Spleen (tissue), 11 donors: ENCODE data around the gene PIGU. TPM values are rescaled to one million over a fixed set of nuclear protein-coding genes. Genes with fewer than 3 reads are reported as not detected.
"Not testable (repeated sequence)": the region's sequence is repeated elsewhere in the genome, so short reads cannot be mapped to it uniquely, and the experiment has no call there.

Source experiments
- DNase-seq: peaks from one replicate; pipeline ENCODE4 v3.0.0-alpha.2; 2020
- H3K27ac ChIP-seq, 8 donors: fragments of 200-600 bp; sonication (generic) in 7 of 8; 1 replicate in 4 of 8; 2 replicates in 4 of 8; pipeline versions ENCODE4 v1.5.0 to v1.8.0; 2016 to 2021; ENCODE audit warnings: inconsistent platforms in 4 of 8, mild to moderate bottlenecking in 4 of 8, moderate library complexity in 1 of 8
- H3K27me3 ChIP-seq, 7 donors: fragments of 200-600 bp; sonication (generic) in 6 of 7; replicated peaks in 1 of 7; 1 replicate in 4 of 7; 2 replicates in 3 of 7; pipeline versions ENCODE4 v1.5.0 to v1.8.0; 2016 to 2021; ENCODE audit warnings: inconsistent platforms in 3 of 7, mild to moderate bottlenecking in 1 of 7
- H3K36me3 ChIP-seq, 6 donors: fragments of 200-600 bp; sonication (generic) in 5 of 6; 1 replicate in 4 of 6; 2 replicates in 2 of 6; pipeline versions ENCODE4 v1.5.0 to v1.8.0; 2016 to 2021; ENCODE audit warnings: inconsistent platforms in 2 of 6
- H3K4me1 ChIP-seq, 6 donors: fragments of 200-600 bp; sonication (generic) in 5 of 6; 1 replicate in 3 of 6; 2 replicates in 3 of 6; pipeline versions ENCODE4 v1.5.0 to v1.8.0; 2016 to 2021; ENCODE audit warnings: inconsistent platforms in 3 of 6
- H3K4me3 ChIP-seq, 8 donors: fragments of 200-600 bp; sonication (generic) in 7 of 8; 1 replicate in 4 of 8; 2 replicates in 4 of 8; pipeline versions ENCODE4 v1.5.0 to v1.8.0; 2016 to 2021; ENCODE audit warnings: inconsistent platforms in 4 of 8, mild to moderate bottlenecking in 4 of 8, moderate library complexity in 2 of 8
- H3K9me3 ChIP-seq, 8 donors: fragments of 200-600 bp; sonication (generic) in 7 of 8; 1 replicate in 4 of 8; 2 replicates in 4 of 8; pipeline versions ENCODE4 v1.5.0 to v1.8.0; 2016 to 2021; ENCODE audit warnings: inconsistent platforms in 4 of 8
- POLR2A ChIP-seq, 3 donors: fragments of 450-650 bp; IDR thresholded peaks; one replicate each; pipeline ENCODE4 v1.5.1; 2017; ENCODE audit warnings: antibody characterized with exemption in 3 of 3, mild to moderate bottlenecking in 1 of 3
- POLR2AphosphoS5 ChIP-seq, 3 donors: sonication (generic); formaldehyde crosslinking; IDR thresholded peaks; one replicate each; pipeline ENCODE4 v1.5.1; 2017; ENCODE audit warnings: antibody characterized with exemption in 3 of 3
- WGBS, 5 donors: extraction: QIAGEN DNeasy Blood & Tissue Kit in 3 of 5; methylation state at CpG; one replicate each; pipeline versions ENCODE4 v1.1.5 to v1.1.7; 2013 to 2018; 5-methylcytosine and 5-hydroxymethylcytosine counted together
- intact Hi-C: fragments of 100-400 bp; cut with DNase I; formaldehyde crosslinking; loops from one replicate; pipeline ENCODE4 v1.15.0; 2023; ENCODE audit warnings: low total_unique reads
- polyA plus RNA-seq, 3 donors: library from polyadenylated mRNA; stranded (reverse); fragments of 200-250 nt; gene quantifications; one replicate each; pipeline ENCODE4 v1.2.1, GENCODE V29; 2013
- total RNA-seq, 7 donors: library from RNA; depleted of rRNA in 3 of 7; stranded (reverse); fragments of >200 nt in 3 of 7; fragmentation: NEBNext Ultra II Directional in 4 of 7; extraction: Animal tissue kit (Norgen Biotek cat#: 25700) in 4 of 7; gene quantifications; one replicate each; pipeline versions ENCODE4 v1.1.0 to v1.2.1, GENCODE V29; 2016 to 2021
- TF ChIP-seq, protein P1 (sequence below), 11 experiments: fragments of 200-600 bp in 7 of 11; fragments of 450-650 bp in 4 of 11; sonication (generic) in 4 of 11; IDR thresholded peaks in 8 of 11; conservative IDR thresholded peaks in 3 of 11; 1 replicate in 7 of 11; 2 replicates in 4 of 11; pipeline versions ENCODE4 v1.4.0 to v1.8.0; 2016 to 2021; ENCODE audit warnings: antibody characterized with exemption in 11 of 11, inconsistent platforms in 4 of 11, mild to moderate bottlenecking in 1 of 11
- donor health status: healthy with polysubstance abuse.
- donor health status: DM: no; HTN: no; CAD: no; lungs with moderate emphysema.
- donor health status: DM: no; HTN: no; CAD: no.
- donor health status: Bipolar disorder and iron deficiency.
- donor health status: healthy.
- donor health status: DM: no; HTN: no; CAD: no.
- donor health status: DM: yes; HTN: yes; CAD: no.

PIGU gene
- total and polyA plus RNA-seq, 10 donors, result 10.0 to 20.4 (median 14.5) TPM

GRCh38 chr20:34516247-34517113 is 160.4 kb downstream of the PIGU start, which contains the start of gene DYNLRB1:
Gene DYNLRB1 (plus strand): TSS chr20:34516422. CDS start chr20:34516459, 37 bp downstream.
- Histone ChIP-seq H3K4me1 (peaks cover 17 to 71% (median 51%) of the 10 kb centered on the region in 6 donors), H3K36me3 (peaks cover 0 to 41% (median 3%) of the 10 kb centered on the region in 6 donors), H3K4me3 (peak within 1 kb of the TSS; percentile 60 to 94 (median 78)), H3K27me3 (no peaks in the 10 kb centered on the region), H3K27ac (peak within 1 kb of the TSS; percentile 81 to 97 (median 95)), H3K9me3 (no peaks in the 10 kb centered on the region)
- DNase-seq, result peak; percentile 96
- WGBS, 5 donors, result 0 to 1% (median 0%) methylated on average over 27 to 59 of the region's 59 CpGs
- intact Hi-C loops, result no loop called here
- TF ChIP-seq POLR2A (IDR thresholded peaks at IDR 0.05), result peak in 1 of 3 donors; percentile 78
- TF ChIP-seq, protein P1, sequence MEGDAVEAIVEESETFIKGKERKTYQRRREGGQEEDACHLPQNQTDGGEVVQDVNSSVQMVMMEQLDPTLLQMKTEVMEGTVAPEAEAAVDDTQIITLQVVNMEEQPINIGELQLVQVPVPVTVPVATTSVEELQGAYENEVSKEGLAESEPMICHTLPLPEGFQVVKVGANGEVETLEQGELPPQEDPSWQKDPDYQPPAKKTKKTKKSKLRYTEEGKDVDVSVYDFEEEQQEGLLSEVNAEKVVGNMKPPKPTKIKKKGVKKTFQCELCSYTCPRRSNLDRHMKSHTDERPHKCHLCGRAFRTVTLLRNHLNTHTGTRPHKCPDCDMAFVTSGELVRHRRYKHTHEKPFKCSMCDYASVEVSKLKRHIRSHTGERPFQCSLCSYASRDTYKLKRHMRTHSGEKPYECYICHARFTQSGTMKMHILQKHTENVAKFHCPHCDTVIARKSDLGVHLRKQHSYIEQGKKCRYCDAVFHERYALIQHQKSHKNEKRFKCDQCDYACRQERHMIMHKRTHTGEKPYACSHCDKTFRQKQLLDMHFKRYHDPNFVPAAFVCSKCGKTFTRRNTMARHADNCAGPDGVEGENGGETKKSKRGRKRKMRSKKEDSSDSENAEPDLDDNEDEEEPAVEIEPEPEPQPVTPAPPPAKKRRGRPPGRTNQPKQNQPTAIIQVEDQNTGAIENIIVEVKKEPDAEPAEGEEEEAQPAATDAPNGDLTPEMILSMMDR (IDR thresholded peaks at IDR 0.05 in 8 of 11, conservative IDR thresholded peaks at IDR 0.05 in 3 of 11), result no peak
- TF ChIP-seq POLR2AphosphoS5 (IDR thresholded peaks at IDR 0.05), result peak; percentile 96

DNA sequence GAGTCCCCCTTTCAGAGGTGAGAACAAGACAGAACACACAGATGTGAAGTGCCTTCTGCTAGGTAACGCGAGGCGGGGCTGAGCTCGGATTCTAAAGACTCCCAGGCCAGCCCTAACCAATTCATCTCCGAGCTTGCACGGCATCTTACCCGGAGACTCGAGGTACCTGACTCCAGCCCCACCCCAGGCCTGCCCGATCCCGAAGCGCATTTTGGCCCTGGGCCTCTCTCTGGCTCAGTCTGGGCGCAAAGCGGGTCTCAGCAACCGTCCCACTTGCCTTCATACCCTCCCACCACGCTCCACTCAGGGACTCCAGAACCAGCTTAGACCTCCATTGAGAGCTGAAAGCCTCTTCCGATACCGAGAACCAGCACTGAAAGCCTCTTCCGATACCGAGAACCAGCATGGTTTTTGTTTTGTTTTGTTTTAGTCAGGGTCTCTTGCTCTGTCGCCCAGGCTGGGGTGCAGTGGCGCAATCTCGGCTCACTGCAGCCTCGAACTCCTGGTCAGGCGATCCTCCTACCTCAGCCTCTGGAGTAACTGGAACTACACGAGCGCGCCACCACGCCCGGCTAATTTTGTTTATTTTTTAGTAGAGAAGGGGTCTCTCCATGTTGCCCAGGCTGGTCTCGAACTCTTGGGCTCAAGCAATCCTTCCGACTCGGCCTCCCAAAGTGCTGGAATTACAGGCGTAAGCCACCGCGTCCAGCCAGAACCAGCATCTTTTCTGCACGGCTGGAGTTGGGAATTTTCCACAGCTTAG is 161.2 kb downstream of the PIGU start:
- Histone ChIP-seq H3K4me3 (peak overlapping the region; percentile 60 to 94 (median 78)), H3K27me3 (no peaks in the 10 kb centered on the region), H3K27ac (peak overlapping the region; percentile 81 to 97 (median 95)), H3K36me3 (peaks cover 0 to 43% (median 3%) of the 10 kb centered on the region in 6 donors), H3K4me1 (peaks cover 17 to 63% (median 48%) of the 10 kb centered on the region in 6 donors), H3K9me3 (no peaks in the 10 kb centered on the region)
- 1 to 3% (median 2%) methylated on average over 32 to 36 of the region's 36 CpGs for WGBS, 5 donors
- intact Hi-C loops, result no loop called here
- peak; percentile 90 for DNase-seq
- TF ChIP-seq POLR2AphosphoS5 (IDR thresholded peaks at IDR 0.05) (peak; percentile 4 to 68 (median 26)), POLR2A (IDR thresholded peaks at IDR 0.05) (no peak)

GRCh38 chr20:34514897-34515483 is 161.9 kb downstream of the PIGU start:
- WGBS, 5 donors, result 22 to 31% (median 24%) methylated on average over 19 of the region's 19 CpGs
- no peak for DNase-seq
- intact Hi-C loops, result no loop called here
- H3K36me3 ChIP-seq, result peaks cover 0 to 43% (median 3%) of the 10 kb centered on the region in 6 donors
- H3K27ac ChIP-seq, result peak overlapping the region; percentile 81 to 97 (median 95)
- peak overlapping the region; percentile 60 to 94 (median 78) for H3K4me3 ChIP-seq
- no peak for TF ChIP-seq POLR2A (IDR thresholded peaks at IDR 0.05)
- TF ChIP-seq, protein P1 (IDR thresholded peaks at IDR 0.05 in 8 of 11, conservative IDR thresholded peaks at IDR 0.05 in 3 of 11), result peak in 1 of 11 experiments; percentile 4
- H3K27me3 ChIP-seq, result no peaks in the 10 kb centered on the region
- no peaks in the 10 kb centered on the region for H3K9me3 ChIP-seq
- peaks cover 17 to 56% (median 43%) of the 10 kb centered on the region in 6 donors for H3K4me1 ChIP-seq

GRCh38 chr20:34514034-34514433 is 162.9 kb downstream of the PIGU start:
- 95 to 98% (median 96%) methylated on average over 17 of the region's 17 CpGs for WGBS, 5 donors
- DNase-seq, intact Hi-C loops, H3K27me3 ChIP-seq, H3K4me3 ChIP-seq, H3K9me3 ChIP-seq: not testable (repeated sequence)
- H3K27ac ChIP-seq, result peak overlapping the region in 1 of 8 donors; percentile 95
- TF ChIP-seq POLR2AphosphoS5 (IDR thresholded peaks at IDR 0.05), result peak in 1 of 3 donors; percentile 11
- H3K36me3 ChIP-seq, result peaks cover 0 to 43% (median under 1%) of the 10 kb centered on the region in 6 donors
- H3K4me1 ChIP-seq, result peaks cover 15 to 47% (median 34%) of the 10 kb centered on the region in 6 donors
